H1 (cell line): ENCODE results near the gene ACTN3.
"Not testable (repeated sequence)": the region's sequence is repeated elsewhere in the genome, so short reads cannot be mapped to it uniquely, and the experiment has no call there.

Experiments
- CHD2 ChIP-seq: IDR thresholded peaks from 2 replicates; pipeline ENCODE4 v1.6.1; 2012; ENCODE audit warnings: low read length, improper control_type of control experiment
- CREB1 ChIP-seq: IDR thresholded peaks from 2 replicates; pipeline ENCODE4 v1.6.1; 2012; ENCODE audit warnings: inconsistent platforms
- EGR1 ChIP-seq: IDR thresholded peaks from 2 replicates; pipeline ENCODE4 v1.6.1; 2011; ENCODE audit warnings: low read depth, low read length, borderline replicate concordance
- EP300 ChIP-seq, 2 experiments: IDR thresholded peaks; 1 replicate in 1 of 2; 2 replicates in 1 of 2; pipeline ENCODE4 v1.6.1; 2011 to 2012; ENCODE audit warnings: low read depth in 2 of 2, low read length in 2 of 2, mild to moderate bottlenecking in 2 of 2, borderline replicate concordance in 1 of 2, inconsistent platforms in 1 of 2, moderate library complexity in 1 of 2
- JUN ChIP-seq: IDR thresholded peaks from 2 replicates; pipeline ENCODE4 v1.6.1; 2011; ENCODE audit warnings: low read depth, mild to moderate bottlenecking, improper control_type of control experiment, low read length
- POLR2A ChIP-seq, 2 experiments: IDR thresholded peaks; 1 replicate in 1 of 2; 2 replicates in 1 of 2; pipeline ENCODE4 v1.6.1; 2011; ENCODE audit warnings: low read depth in 2 of 2, low read length in 2 of 2, mild to moderate bottlenecking in 2 of 2; ENCODE audit errors: control extremely low read depth in 1 of 2
- POLR2AphosphoS5 ChIP-seq: IDR thresholded peaks from 2 replicates; pipeline ENCODE4 v1.6.1; 2011; ENCODE audit warnings: low read depth, low read length
- RNF2 ChIP-seq: fragments of 200-900, 300-1000 bp; sonication (generic); IDR thresholded peaks from 2 replicates; pipeline ENCODE4 v1.7.1; 2016; ENCODE audit warnings: borderline replicate concordance, low read depth, mild to moderate bottlenecking, antibody characterized with exemption, low read length; ENCODE audit not compliant: poor library complexity, severe bottlenecking; ENCODE audit errors: missing control alignments
- SP1 ChIP-seq: IDR thresholded peaks from 2 replicates; pipeline ENCODE4 v1.6.1; 2011; ENCODE audit warnings: low read depth, low read length
- TAF1 ChIP-seq: IDR thresholded peaks from 2 replicates; pipeline ENCODE4 v1.6.1; 2011; ENCODE audit warnings: mild to moderate bottlenecking, low read depth, low read length
- TAF7 ChIP-seq: optimal IDR thresholded peaks from 2 replicates; pipeline ENCODE3; 2011; ENCODE audit warnings: low read depth, mild to moderate bottlenecking, inconsistent platforms, low read length, moderate library complexity, borderline replicate concordance
- TF ChIP-seq, protein P1 (sequence below), 3 experiments: IDR thresholded peaks; 1 replicate in 2 of 3; 2 replicates in 1 of 3; pipeline versions ENCODE4 v1.5.1 to v1.6.1; 2011; ENCODE audit warnings: low read length in 3 of 3, mild to moderate bottlenecking in 3 of 3, inconsistent platforms in 2 of 3, low read depth in 1 of 3, moderate library complexity in 1 of 3; ENCODE audit not compliant: insufficient read depth in 1 of 3; ENCODE audit errors: control extremely low read depth in 1 of 3
- TF ChIP-seq, protein P2 (sequence below): IDR thresholded peaks from 2 replicates; pipeline ENCODE4 v1.6.1; 2012; ENCODE audit warnings: inconsistent platforms

DNA sequence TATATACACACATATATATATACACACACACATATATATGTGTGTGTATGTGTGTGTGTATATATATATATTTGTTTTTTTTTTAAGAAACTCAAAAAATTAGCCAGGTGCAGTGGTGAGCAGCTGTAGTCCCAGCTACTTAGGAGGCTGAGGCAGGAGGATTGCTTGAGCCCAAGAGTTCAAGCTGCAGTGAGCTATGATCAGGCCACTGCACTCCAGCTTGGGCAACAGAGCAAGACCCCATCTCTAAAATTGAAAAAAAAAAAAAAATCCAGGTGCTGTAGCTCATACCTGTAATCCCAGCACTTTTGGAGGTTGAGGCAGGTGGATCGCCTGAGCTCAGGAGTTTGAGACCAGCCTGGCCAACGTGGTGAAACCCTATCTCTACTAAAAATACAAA lies 42.6 kb downstream of the ACTN3 start:
- TF ChIP-seq TAF7; POLR2AphosphoS5; EP300 (IDR thresholded peaks at IDR 0.05; ENCODE audit: borderline replicate concordance in 1 of 2, low read depth in 2 of 2, low read length in 2 of 2); SP1; POLR2A (IDR thresholded peaks at IDR 0.05; ENCODE audit: control extremely low read depth in 1 of 2, low read depth in 2 of 2, low read length in 2 of 2); CHD2; CREB1; EGR1; TAF1; JUN; RNF2: not testable (repeated sequence)
- TF ChIP-seq, protein P1, sequence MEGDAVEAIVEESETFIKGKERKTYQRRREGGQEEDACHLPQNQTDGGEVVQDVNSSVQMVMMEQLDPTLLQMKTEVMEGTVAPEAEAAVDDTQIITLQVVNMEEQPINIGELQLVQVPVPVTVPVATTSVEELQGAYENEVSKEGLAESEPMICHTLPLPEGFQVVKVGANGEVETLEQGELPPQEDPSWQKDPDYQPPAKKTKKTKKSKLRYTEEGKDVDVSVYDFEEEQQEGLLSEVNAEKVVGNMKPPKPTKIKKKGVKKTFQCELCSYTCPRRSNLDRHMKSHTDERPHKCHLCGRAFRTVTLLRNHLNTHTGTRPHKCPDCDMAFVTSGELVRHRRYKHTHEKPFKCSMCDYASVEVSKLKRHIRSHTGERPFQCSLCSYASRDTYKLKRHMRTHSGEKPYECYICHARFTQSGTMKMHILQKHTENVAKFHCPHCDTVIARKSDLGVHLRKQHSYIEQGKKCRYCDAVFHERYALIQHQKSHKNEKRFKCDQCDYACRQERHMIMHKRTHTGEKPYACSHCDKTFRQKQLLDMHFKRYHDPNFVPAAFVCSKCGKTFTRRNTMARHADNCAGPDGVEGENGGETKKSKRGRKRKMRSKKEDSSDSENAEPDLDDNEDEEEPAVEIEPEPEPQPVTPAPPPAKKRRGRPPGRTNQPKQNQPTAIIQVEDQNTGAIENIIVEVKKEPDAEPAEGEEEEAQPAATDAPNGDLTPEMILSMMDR (IDR thresholded peaks at IDR 0.05; ENCODE audit: control extremely low read depth in 1 of 3, insufficient read depth in 1 of 3, low read depth in 1 of 3, low read length in 3 of 3) = not testable (repeated sequence)
- TF ChIP-seq, protein P2, sequence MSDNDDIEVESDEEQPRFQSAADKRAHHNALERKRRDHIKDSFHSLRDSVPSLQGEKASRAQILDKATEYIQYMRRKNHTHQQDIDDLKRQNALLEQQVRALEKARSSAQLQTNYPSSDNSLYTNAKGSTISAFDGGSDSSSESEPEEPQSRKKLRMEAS = not testable (repeated sequence)
